Smooth muscle cell (in vitro differentiated cells): ENCODE measurements around the gene UBALD2. TPM values are rescaled to one million over a fixed set of nuclear protein-coding genes. Genes with fewer than 3 reads are reported as not detected.
A peak's percentile ranks its signal among the peaks of the same experiment; 100 is the strongest.

Experiments used
- DNase-seq: peaks from one replicate; lab custom pipeline; 2025; ENCODE audit not compliant: unreplicated experiment; lab: John Stamatoyannopoulos, UW
- H2AFZ ChIP-seq: fragments of 200-600 bp; sonication (generic); 2 replicates; pipeline ENCODE4 v1.6.0; 2016; ENCODE audit warnings: antibody characterized with exemption, low read depth, mild to moderate bottlenecking
- H3F3A ChIP-seq: fragments of 200-600 bp; sonication (generic); 2 replicates; pipeline ENCODE4 v1.6.0; 2017; ENCODE audit warnings: antibody characterized with exemption, low read depth
- H3K27ac ChIP-seq: fragments of 200-600 bp; sonication (generic); 2 replicates; pipeline ENCODE4 v1.5.1; 2016; ENCODE audit warnings: low read depth, mild to moderate bottlenecking
- H3K27me3 ChIP-seq: fragments of 200-600 bp; sonication (generic); 2 replicates; pipeline ENCODE4 v1.6.1; 2016; ENCODE audit warnings: low read depth, mild to moderate bottlenecking
- H3K36me3 ChIP-seq: fragments of 200-600 bp; sonication (generic); 2 replicates; pipeline ENCODE4 v1.5.1; 2016; ENCODE audit warnings: low read depth
- H3K4me1 ChIP-seq: fragments of 200-600 bp; sonication (generic); 2 replicates; pipeline ENCODE4 v1.5.1; 2016; ENCODE audit warnings: low read depth
- H3K4me2 ChIP-seq: fragments of 200-600 bp; sonication (generic); 2 replicates; pipeline ENCODE4 v1.6.0; 2016; ENCODE audit warnings: mild to moderate bottlenecking
- H3K4me3 ChIP-seq: fragments of 200-600 bp; sonication (generic); 2 replicates; pipeline ENCODE4 v1.5.1; 2016; ENCODE audit warnings: mild to moderate bottlenecking
- H3K79me2 ChIP-seq: fragments of 200-600 bp; sonication (generic); 2 replicates; pipeline ENCODE4 v1.6.0; 2016; ENCODE audit warnings: low read depth, mild to moderate bottlenecking
- H3K9ac ChIP-seq: fragments of 200-600 bp; sonication (generic); 2 replicates; pipeline ENCODE4 v1.6.0; 2016; ENCODE audit warnings: low read depth
- H3K9me3 ChIP-seq: fragments of 200-600 bp; sonication (generic); replicated peaks from 2 replicates; pipeline ENCODE4 v1.5.1; 2016; ENCODE audit warnings: low read depth
- H4K20me1 ChIP-seq: fragments of 200-600 bp; sonication (generic); 2 replicates; pipeline ENCODE4 v1.6.0; 2016; ENCODE audit warnings: low read depth
- WGBS: methylation state at CpG from one replicate; pipeline ENCODE4 v1.1.7; 2016; ENCODE audit warnings: low lambda C conversion rate; 5-methylcytosine and 5-hydroxymethylcytosine counted together
- polyA plus RNA-seq: library from polyadenylated mRNA; unstranded; fragments of >200 nt; fragmentation: Nextera tagmentation; extraction: Ambion mirVana; gene quantifications from 2 replicates; pipeline ENCODE4 v1.2.1, GENCODE V29; 2016
- total RNA-seq: library from RNA; depleted of rRNA; stranded (reverse); fragments of >200 nt; gene quantifications from 2 replicates; pipeline ENCODE4 v1.2.3, GENCODE V29; 2014
- TF ChIP-seq, protein P1 (sequence below): fragments of 200-600 bp; sonication (generic); IDR thresholded peaks from 2 replicates; pipeline ENCODE4 v1.5.1; 2017; ENCODE audit warnings: borderline replicate concordance, mild to moderate bottlenecking, antibody characterized with exemption; ENCODE audit not compliant: insufficient read depth, poor library complexity, severe bottlenecking

UBALD2 gene
- total and polyA plus RNA-seq, 2 experiments from 2014 or later, result 2.6 to 7.0 TPM

DNA sequence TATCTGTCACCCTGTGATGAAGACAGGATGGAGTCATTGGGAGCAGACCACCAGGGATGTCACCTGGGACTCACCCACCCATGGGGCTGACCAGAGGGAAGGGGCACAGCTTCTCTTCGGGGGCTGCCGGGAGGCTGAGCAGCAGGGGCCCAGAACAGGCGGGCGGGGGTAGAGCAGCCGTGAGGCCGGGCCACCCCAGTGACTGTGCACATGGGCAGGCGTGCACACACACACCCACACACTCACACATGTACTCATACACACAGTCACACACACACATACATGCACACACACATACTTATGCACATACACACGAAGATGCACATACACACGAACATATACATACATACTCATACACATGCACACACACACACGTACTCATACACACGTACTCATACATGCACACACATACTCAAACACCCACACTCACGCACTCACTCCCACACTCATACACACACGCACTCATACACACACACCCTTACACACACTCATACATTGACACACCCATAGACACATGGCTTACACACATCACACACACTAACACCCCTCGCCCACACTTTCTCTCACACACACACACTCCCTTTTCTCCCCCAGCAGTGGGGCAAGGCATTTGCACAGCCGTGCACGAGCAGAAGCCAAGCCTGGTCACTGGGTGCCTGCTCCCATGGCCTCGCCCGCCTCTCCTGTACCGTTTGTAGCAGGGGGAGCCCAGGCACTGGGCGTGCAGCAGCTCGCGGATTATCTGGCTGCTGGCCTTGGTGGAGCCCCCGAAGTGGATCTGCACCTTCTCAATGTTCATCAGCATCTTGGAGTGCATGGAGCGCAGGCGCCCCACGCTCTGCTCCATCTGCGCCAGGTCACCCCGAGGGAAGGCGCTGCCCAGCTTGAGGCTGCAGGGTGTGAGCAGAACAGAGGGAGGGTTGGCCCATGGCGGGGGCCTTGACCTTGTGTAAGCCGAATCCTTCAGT is 12.4 kb downstream of the UBALD2 start:
- no peaks in the 10 kb centered on the region for H3K79me2 ChIP-seq
- H3K4me3 ChIP-seq, result no peak overlapping the region
- no peaks in the 10 kb centered on the region for H3K27me3 ChIP-seq
- no peaks in the 10 kb centered on the region for H3K4me1 ChIP-seq
- no peaks in the 10 kb centered on the region for H3K9me3 ChIP-seq
- no peak overlapping the region for H3K4me2 ChIP-seq
- no peaks in the 10 kb centered on the region for H3K36me3 ChIP-seq
- no peaks in the 10 kb centered on the region for H4K20me1 ChIP-seq
- TF ChIP-seq, protein P1, sequence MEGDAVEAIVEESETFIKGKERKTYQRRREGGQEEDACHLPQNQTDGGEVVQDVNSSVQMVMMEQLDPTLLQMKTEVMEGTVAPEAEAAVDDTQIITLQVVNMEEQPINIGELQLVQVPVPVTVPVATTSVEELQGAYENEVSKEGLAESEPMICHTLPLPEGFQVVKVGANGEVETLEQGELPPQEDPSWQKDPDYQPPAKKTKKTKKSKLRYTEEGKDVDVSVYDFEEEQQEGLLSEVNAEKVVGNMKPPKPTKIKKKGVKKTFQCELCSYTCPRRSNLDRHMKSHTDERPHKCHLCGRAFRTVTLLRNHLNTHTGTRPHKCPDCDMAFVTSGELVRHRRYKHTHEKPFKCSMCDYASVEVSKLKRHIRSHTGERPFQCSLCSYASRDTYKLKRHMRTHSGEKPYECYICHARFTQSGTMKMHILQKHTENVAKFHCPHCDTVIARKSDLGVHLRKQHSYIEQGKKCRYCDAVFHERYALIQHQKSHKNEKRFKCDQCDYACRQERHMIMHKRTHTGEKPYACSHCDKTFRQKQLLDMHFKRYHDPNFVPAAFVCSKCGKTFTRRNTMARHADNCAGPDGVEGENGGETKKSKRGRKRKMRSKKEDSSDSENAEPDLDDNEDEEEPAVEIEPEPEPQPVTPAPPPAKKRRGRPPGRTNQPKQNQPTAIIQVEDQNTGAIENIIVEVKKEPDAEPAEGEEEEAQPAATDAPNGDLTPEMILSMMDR, result no peak
- no peak overlapping the region for H3K27ac ChIP-seq
- no peak overlapping the region for H3K9ac ChIP-seq
- no peaks in the 10 kb centered on the region for H3F3A ChIP-seq
- DNase-seq, result no peak
- 94% methylated on average over 23 of the region's 31 CpGs for WGBS
- H2AFZ ChIP-seq, result no peak overlapping the region

GRCh38 chr17:76278268-76278908 is 13.2 kb downstream of the UBALD2 start:
- WGBS, result 91% methylated on average over 19 of the region's 19 CpGs

DNA sequence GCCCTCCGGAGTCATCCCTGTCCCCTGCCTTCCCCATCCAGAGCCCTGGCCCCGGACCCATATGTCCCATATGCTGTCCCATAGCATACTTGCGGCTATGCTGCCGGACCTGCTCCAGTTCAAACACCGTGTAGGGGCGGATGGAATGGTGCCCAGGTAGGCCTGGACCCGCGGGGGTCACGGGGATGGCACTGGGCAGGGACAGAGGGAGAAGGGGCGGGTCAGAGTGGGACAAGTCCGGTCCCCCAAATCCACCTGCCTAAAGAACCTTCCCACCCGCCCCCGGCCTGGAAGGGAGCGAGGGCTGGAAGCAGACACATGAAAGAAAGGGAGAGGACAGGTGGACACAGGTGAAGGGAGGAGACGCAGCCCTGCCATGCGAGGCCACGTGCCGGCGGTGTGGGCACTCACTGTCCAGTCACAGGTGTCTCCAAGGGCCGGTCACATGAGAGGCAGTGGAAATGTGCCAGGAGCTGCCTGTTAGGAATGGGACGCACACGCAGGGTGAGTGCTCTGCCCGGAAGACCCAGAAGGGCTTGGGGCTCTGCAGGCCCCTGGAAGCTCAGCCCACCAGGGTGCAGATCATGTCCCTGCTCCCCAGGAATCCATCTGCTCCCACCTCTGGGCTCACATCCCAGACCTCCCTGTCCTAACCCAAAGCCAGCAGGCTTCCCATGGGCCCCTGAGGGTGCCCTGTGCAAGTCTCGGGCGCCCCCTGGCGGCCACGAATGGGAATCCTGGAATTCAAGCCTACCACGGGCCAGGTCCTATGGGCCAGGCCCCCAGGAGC is 14.0 kb downstream of the UBALD2 start:
- DNase-seq, result peak; percentile 69
- WGBS, result 78% methylated on average over 28 of the region's 28 CpGs
- H3K4me1 ChIP-seq, result no peaks in the 10 kb centered on the region
- H3F3A ChIP-seq, result no peaks in the 10 kb centered on the region
- H3K36me3 ChIP-seq, result no peaks in the 10 kb centered on the region
- H3K4me3 ChIP-seq, result no peak overlapping the region
- H3K79me2 ChIP-seq, result no peaks in the 10 kb centered on the region
- no peaks in the 10 kb centered on the region for H3K27me3 ChIP-seq
- H3K9me3 ChIP-seq, result no peaks in the 10 kb centered on the region
- TF ChIP-seq, protein P1, result peak; percentile 98
- no peak overlapping the region for H3K27ac ChIP-seq
- H4K20me1 ChIP-seq, result no peaks in the 10 kb centered on the region
- H2AFZ ChIP-seq, result no peak overlapping the region
- H3K4me2 ChIP-seq, result no peak overlapping the region
- H3K9ac ChIP-seq, result no peak overlapping the region

More at GRCh38 chr17:76278268-76278908, 13.2 kb downstream of the UBALD2 start:
- Histone ChIP-seq H3K9me3 (no peaks in the 10 kb centered on the region), H3K4me1 (no peaks in the 10 kb centered on the region), H3K4me3 (no peak overlapping the region), H4K20me1 (no peaks in the 10 kb centered on the region), H3K9ac (no peak overlapping the region), H3K27me3 (no peaks in the 10 kb centered on the region), H2AFZ (no peak overlapping the region), H3K27ac (no peak overlapping the region), H3F3A (no peaks in the 10 kb centered on the region), H3K79me2 (no peaks in the 10 kb centered on the region), H3K36me3 (no peaks in the 10 kb centered on the region), H3K4me2 (no peak overlapping the region)
- TF ChIP-seq, protein P1, result no peak
- DNase-seq, result no peak
